Small intestine (tissue), 7 donors: ENCODE measurements around the gene PHYHD1. TPM values are rescaled to one million over a fixed set of nuclear protein-coding genes. Genes with fewer than 3 reads are reported as not detected.

Experiments
- DNase-seq, 2 donors: peaks; one replicate each; pipeline versions ENCODE4 v3.0.0 to v3.0.0-alpha.2; 2013
- FAIRE-seq: peaks from 2 replicates; lab custom pipeline; 2012; peaks lifted over from hg19 to GRCh38; lab: Jason Lieb, UNC
- H3K27ac ChIP-seq, 3 donors: one replicate each; pipeline ENCODE4 v1.5.1; 2013; ENCODE audit warnings: low read length in 2 of 3, mild to moderate bottlenecking in 2 of 3, control low read depth in 1 of 3, inconsistent platforms in 1 of 3, low read depth in 1 of 3, moderate library complexity in 1 of 3
- H3K27me3 ChIP-seq, 3 donors: one replicate each; pipeline ENCODE4 v1.6.1; 2013; ENCODE audit warnings: low read length in 3 of 3, inconsistent platforms in 1 of 3; ENCODE audit not compliant: control insufficient read depth in 3 of 3, insufficient read depth in 3 of 3
- H3K36me3 ChIP-seq, 3 donors: one replicate each; pipeline ENCODE4 v1.6.1; 2013; ENCODE audit warnings: low read length in 3 of 3, inconsistent platforms in 1 of 3, low read depth in 1 of 3, mild to moderate bottlenecking in 1 of 3, moderate library complexity in 1 of 3; ENCODE audit not compliant: control insufficient read depth in 3 of 3, insufficient read depth in 2 of 3
- H3K4me1 ChIP-seq, 3 donors: one replicate each; pipeline ENCODE4 v1.6.1; 2013; ENCODE audit warnings: low read length in 2 of 3, inconsistent platforms in 1 of 3, low read depth in 1 of 3, mild to moderate bottlenecking in 1 of 3, moderate library complexity in 1 of 3; ENCODE audit not compliant: control insufficient read depth in 3 of 3, insufficient read depth in 2 of 3
- H3K4me3 ChIP-seq, 3 donors: one replicate each; pipeline ENCODE4 v1.5.1; 2013; ENCODE audit warnings: low read length in 3 of 3, control low read depth in 1 of 3, inconsistent platforms in 1 of 3, low read depth in 1 of 3, mild to moderate bottlenecking in 1 of 3, moderate library complexity in 1 of 3
- H3K9me3 ChIP-seq, 2 donors: one replicate each; pipeline ENCODE4 v1.6.1; 2013; ENCODE audit warnings: low read depth in 1 of 2, low read length in 1 of 2; ENCODE audit not compliant: control insufficient read depth in 2 of 2, insufficient read depth in 1 of 2
- WGBS, 3 donors: extraction: QIAGEN DNeasy Blood & Tissue Kit; methylation state at CpG; one replicate each; pipeline ENCODE4 v1.1.7; 2013; 5-methylcytosine and 5-hydroxymethylcytosine counted together
- polyA plus RNA-seq, 4 donors: library from polyadenylated mRNA; stranded (reverse) in 3 of 4; unstranded in 1 of 4; fragments of 200-250 nt in 3 of 4; fragments of 120-200 nt in 1 of 4; gene quantifications; one replicate each; pipeline versions ENCODE4 v1.2.1 to v1.2.3, GENCODE V29; 2013
- donor health status: healthy with polysubstance abuse.
- donor health status: control.
- donor health status: control.
- donor health status: Bipolar disorder and iron deficiency.
- donor health status: healthy.

PHYHD1 gene
- polyA plus RNA-seq, 4 donors, result 1.1 to 25.8 (median 4.9) TPM

DNA sequence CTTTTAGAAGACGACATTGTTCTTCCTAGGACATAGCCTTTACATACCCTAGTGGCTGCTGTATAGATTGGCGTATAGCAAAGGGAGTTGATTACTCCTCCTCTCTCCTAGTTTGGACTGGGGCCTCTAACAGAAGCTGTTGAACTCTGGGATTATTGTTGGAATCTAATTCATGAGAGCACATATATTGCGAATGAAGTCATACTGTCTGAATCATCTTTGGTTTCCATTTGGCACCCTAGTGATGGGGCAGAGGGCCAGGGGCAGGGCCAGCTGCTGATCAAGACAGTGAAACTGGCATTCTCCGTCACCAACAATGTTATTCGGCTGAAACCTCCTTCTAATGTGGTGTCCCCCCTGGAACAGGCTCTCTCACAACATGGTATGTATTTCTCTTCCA is 67.0 kb downstream of the PHYHD1 start:
- Histone ChIP-seq H3K27me3 (no peaks in the 10 kb centered on the region), H3K9me3 (no peaks in the 10 kb centered on the region), H3K4me3 (no peak overlapping the region), H3K27ac (no peak overlapping the region), H3K4me1 (no peaks in the 10 kb centered on the region), H3K36me3 (peaks cover 9 to 64% (median 13%) of the 10 kb centered on the region in 3 donors)
- 88 to 96% (median 94%) methylated on average over 5 of the region's 5 CpGs for WGBS, 3 donors
- no peak for DNase-seq
- FAIRE-seq, result no peak

Other genes starting within 250 kb of the PHYHD1 start
- 100 to 1,000 TPM in 2 of 4 donors, 10 to 100 TPM in 2; 55.2 to 322 (median 135) TPM for gene SET, start 231.8 kb upstream of the PHYHD1 start, polyA plus RNA-seq
- gene PKN3, start 218.5 kb upstream of the PHYHD1 start, polyA plus RNA-seq, result 10 to 100 TPM in 1 of 4 donors, 1 to 10 TPM in 3; 4.1 to 12.3 (median 4.5) TPM
- gene ZDHHC12, start 196.9 kb upstream of the PHYHD1 start, polyA plus RNA-seq, result 10 to 100 TPM; 44.6 to 99.3 (median 68.6) TPM
- gene ZER1, start 149.1 kb upstream of the PHYHD1 start, polyA plus RNA-seq, result 10 to 100 TPM; 24.6 to 77.2 (median 47.1) TPM
- gene TBC1D13, start 133.7 kb upstream of the PHYHD1 start, polyA plus RNA-seq, result 10 to 100 TPM; 16.2 to 38.4 (median 24.0) TPM
- gene ENDOG, start 102.5 kb upstream of the PHYHD1 start, polyA plus RNA-seq, result 10 to 100 TPM; 12.8 to 79.6 (median 57.1) TPM
- 10 to 100 TPM; 21.0 to 36.7 (median 24.0) TPM for gene SPOUT1, start 91.2 kb upstream of the PHYHD1 start, polyA plus RNA-seq
- 1 to 10 TPM; 4.1 to 7.5 (median 5.2) TPM for gene KYAT1, start 39.0 kb upstream of the PHYHD1 start, polyA plus RNA-seq
- gene LRRC8A, start 38.8 kb upstream of the PHYHD1 start, polyA plus RNA-seq, result 10 to 100 TPM in 2 of 4 donors, 1 to 10 TPM in 2; 4.1 to 28.4 (median 11.2) TPM
- 10 to 100 TPM in 2 of 4 donors, 1 to 10 TPM in 2; 2.9 to 15.2 (median 9.2) TPM for gene DOLK, start 26.6 kb downstream of the PHYHD1 start, polyA plus RNA-seq
- 10 to 100 TPM in 2 of 4 donors, 1 to 10 TPM in 2; 4.9 to 28.9 (median 9.9) TPM for gene NUP188, start 26.7 kb downstream of the PHYHD1 start, polyA plus RNA-seq
- 100 to 1,000 TPM in 1 of 4 donors, 10 to 100 TPM in 3; 85.2 to 112 (median 92.3) TPM for gene SH3GLB2, start 107.3 kb downstream of the PHYHD1 start, polyA plus RNA-seq
- 100 to 1,000 TPM in 1 of 4 donors, 10 to 100 TPM in 3; 21.3 to 127 (median 61.0) TPM for gene MIGA2, start 115.6 kb downstream of the PHYHD1 start, polyA plus RNA-seq
- gene DOLPP1, start 160.1 kb downstream of the PHYHD1 start, polyA plus RNA-seq, result 10 to 100 TPM; 27.4 to 34.9 (median 28.5) TPM
- 100 to 1,000 TPM in 2 of 4 donors, 10 to 100 TPM in 2; 55.0 to 122 (median 97.7) TPM for gene CRAT, start 189.8 kb downstream of the PHYHD1 start, polyA plus RNA-seq
- gene PTPA, start 190.4 kb downstream of the PHYHD1 start, polyA plus RNA-seq, result 100 to 1,000 TPM in 1 of 4 donors, 10 to 100 TPM in 3; 50.8 to 113 (median 60.8) TPM